ENCODE measurements around the gene ZMPSTE24. TPM values are rescaled to one million over a fixed set of nuclear protein-coding genes. Genes with fewer than 3 reads are reported as not detected.

Gene ZMPSTE24
- total and polyA plus RNA-seq, 2 of the 4 experiments (the other 2 are of a cell fraction): 21.0 to 28.9 TPM

- no peak overlapping the region for H2BK120ac ChIP-seq (ENCODE audit: low read depth, low read length)
- no peaks in the 10 kb centered on the region for H3K9me3 ChIP-seq (ENCODE audit: control insufficient read depth, insufficient read depth, low read length)
- H3K56ac ChIP-seq (ENCODE audit: extremely low read depth, insufficient read depth, low read length): no peak overlapping the region
- no peaks in the 10 kb centered on the region; the same call in 1 of the 2 replicates for H3K27me3 ChIP-seq (ENCODE audit: control insufficient read depth, insufficient read depth, low read length)
- H3K14ac ChIP-seq (replicated peaks; ENCODE audit: low read depth, low read length): no peak overlapping the region
- H3K18ac ChIP-seq (ENCODE audit: low read depth, low read length): no peak overlapping the region
- H3K23ac ChIP-seq (ENCODE audit: low read depth, low read length): no peak overlapping the region
- no peaks in the 10 kb centered on the region; the same call in 1 of the 2 replicates for H3K9me1 ChIP-seq (ENCODE audit: insufficient read depth, low read length)
- peak overlapping the region; percentile 9 for H2AFZ ChIP-seq (replicated peaks; ENCODE audit: low read length, poor library complexity)
- no peaks in the 10 kb centered on the region for H3K4me1 ChIP-seq (ENCODE audit: control insufficient read depth, insufficient read depth, low read length)
- ChIA-PET POLR2A (ENCODE audit: unreplicated experiment) (no interaction called here), CTCF (no interaction called here)
- DNase-seq (no peak), ATAC-seq (ENCODE audit: low read depth) (no peak; the same call in 1 of the 2 replicates)
- no peak overlapping the region for H3K4ac ChIP-seq (ENCODE audit: low read depth, low read length)
- no peak for TF ChIP-seq FOS (IDR thresholded peaks at IDR 0.05; ENCODE audit: low read depth, low read length)
- no peak for TF ChIP-seq CEBPB (IDR thresholded peaks at IDR 0.05; ENCODE audit: low read depth, low read length)
- TF ChIP-seq USF2 (IDR thresholded peaks at IDR 0.05; ENCODE audit: low read depth, low read length): no peak
- TF ChIP-seq ELK1 (IDR thresholded peaks at IDR 0.05; ENCODE audit: borderline replicate concordance, low read depth, low read length): no peak
- TF ChIP-seq RFX5 (IDR thresholded peaks at IDR 0.05; ENCODE audit: low read depth, low read length): no peak
- TF ChIP-seq CTCF (conservative IDR thresholded peaks at IDR 0.05; ENCODE audit: low read depth, low read length): no peak
- TF ChIP-seq RAD21 (IDR thresholded peaks at IDR 0.05; ENCODE audit: low read length): no peak
- no peak for TF ChIP-seq BHLHE40 (IDR thresholded peaks at IDR 0.05; ENCODE audit: low read depth, low read length)
- H2BK15ac ChIP-seq (ENCODE audit: low read depth, low read length): no peak overlapping the region
- H2BK5ac ChIP-seq (ENCODE audit: low read depth, low read length, poor library complexity, severe bottlenecking): no peak overlapping the region
- no peak overlapping the region for H3K4me3 ChIP-seq (ENCODE audit: insufficient read depth, low read depth, low read length)
- BruUV-seq (replicated peaks): no TSS peak
- H4K91ac ChIP-seq (ENCODE audit: insufficient read depth, low read depth, low read length): no peak overlapping the region
- intact Hi-C loops (cut with micrococcal nuclease): no loop called here
- H3K79me1 ChIP-seq (ENCODE audit: low read depth in 1 of 2, low read length in 2 of 2): no peaks in the 10 kb centered on the region
- dilution Hi-C loops (cut with HindIII; ENCODE audit: low sequenced_read_pairs, unreplicated experiment): no loop called here
- H3K4me2 ChIP-seq (ENCODE audit: low read depth, low read length): no peak overlapping the region
- no peak overlapping the region for H2AK5ac ChIP-seq (ENCODE audit: low read depth, low read length)
- no peak overlapping the region for H4K8ac ChIP-seq (ENCODE audit: low read depth in 2 of 2, low read length in 2 of 2)
- no peak overlapping the region for H2AK9ac ChIP-seq (replicated peaks; ENCODE audit: low read depth, low read length, poor library complexity)
- in situ Hi-C loops (cut with MboI; ENCODE audit: low sequenced_read_pairs): no loop called here
- H4K20me1 ChIP-seq (ENCODE audit: insufficient read depth, low read length): no peaks in the 10 kb centered on the region
- no peak overlapping the region for H3K9ac ChIP-seq (ENCODE audit: low read depth, low read length)
- no peak overlapping the region for H2BK20ac ChIP-seq (ENCODE audit: low read depth, low read length)
- no peak overlapping the region for H3K27ac ChIP-seq (ENCODE audit: insufficient read depth, low read length)
- no peak overlapping the region for H4K5ac ChIP-seq (ENCODE audit: low read depth, low read length)
- H3K36me3 ChIP-seq (ENCODE audit: control insufficient read depth, insufficient read depth, low read length): no peaks in the 10 kb centered on the region
- WGBS, 2 experiments (ENCODE audit: extremely low coverage in 2 of 2, insufficient read length in 1 of 2): 20% methylated on average over 1 of the region's 6 CpGs; no CpG with 5 or more reads in 1 of the 2 experiments
Measured at GRCh38 chr1:40308036-40308727, 50.1 kb downstream of the ZMPSTE24 start.
